ENCODE data around the gene KCNAB3.

Gene KCNAB3

DNA sequence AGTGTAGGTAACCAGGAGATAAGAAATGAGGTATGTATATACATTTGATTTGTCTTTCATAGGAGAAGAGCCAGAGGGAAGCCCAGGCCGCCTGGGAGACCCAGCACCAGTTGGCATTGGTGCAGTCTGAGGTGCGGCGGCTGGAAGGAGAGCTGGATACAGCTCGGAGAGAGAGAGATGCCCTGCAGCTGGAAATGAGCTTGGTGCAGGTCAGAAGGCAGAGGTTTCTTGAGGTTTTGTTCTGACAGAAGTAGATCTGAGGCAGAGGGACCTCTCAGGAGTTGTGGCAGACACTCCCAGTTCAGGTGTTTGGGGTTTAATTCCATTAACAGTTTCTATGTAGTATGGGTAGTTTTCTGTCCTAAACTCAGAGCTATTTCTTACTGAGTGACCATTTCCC lies 10.4 kb upstream of the KCNAB3 start:
- DNase-seq: no peak

GRCh38 chr17:7935859-7936258 lies 6.2 kb upstream of the KCNAB3 start:
- DNase-seq: no peak

GRCh38 chr17:7932949-7933348 lies 3.3 kb upstream of the KCNAB3 start:
- DNase-seq: no peak

DNA sequence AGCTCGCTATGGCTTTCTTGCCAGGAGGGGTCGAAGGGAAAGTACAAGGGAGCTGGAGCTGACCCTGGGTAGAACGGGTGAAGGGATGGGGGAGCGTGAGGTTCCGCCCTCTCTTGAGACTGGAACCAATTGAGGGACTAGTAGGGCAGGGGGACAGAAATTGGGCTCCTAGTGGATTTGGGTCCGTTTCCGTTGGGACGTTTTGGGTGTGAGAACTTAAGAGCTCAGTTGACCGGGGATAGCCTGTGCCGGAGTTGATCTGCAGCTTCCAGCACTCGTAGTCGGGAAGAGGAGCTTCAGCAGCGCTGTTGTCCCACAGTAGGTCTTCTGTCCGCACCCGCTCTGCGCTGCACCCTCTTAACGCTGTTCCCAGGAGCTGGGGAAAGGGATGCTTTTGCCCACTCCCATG lies 2.8 kb upstream of the KCNAB3 start:
- no peak for DNase-seq

DNA sequence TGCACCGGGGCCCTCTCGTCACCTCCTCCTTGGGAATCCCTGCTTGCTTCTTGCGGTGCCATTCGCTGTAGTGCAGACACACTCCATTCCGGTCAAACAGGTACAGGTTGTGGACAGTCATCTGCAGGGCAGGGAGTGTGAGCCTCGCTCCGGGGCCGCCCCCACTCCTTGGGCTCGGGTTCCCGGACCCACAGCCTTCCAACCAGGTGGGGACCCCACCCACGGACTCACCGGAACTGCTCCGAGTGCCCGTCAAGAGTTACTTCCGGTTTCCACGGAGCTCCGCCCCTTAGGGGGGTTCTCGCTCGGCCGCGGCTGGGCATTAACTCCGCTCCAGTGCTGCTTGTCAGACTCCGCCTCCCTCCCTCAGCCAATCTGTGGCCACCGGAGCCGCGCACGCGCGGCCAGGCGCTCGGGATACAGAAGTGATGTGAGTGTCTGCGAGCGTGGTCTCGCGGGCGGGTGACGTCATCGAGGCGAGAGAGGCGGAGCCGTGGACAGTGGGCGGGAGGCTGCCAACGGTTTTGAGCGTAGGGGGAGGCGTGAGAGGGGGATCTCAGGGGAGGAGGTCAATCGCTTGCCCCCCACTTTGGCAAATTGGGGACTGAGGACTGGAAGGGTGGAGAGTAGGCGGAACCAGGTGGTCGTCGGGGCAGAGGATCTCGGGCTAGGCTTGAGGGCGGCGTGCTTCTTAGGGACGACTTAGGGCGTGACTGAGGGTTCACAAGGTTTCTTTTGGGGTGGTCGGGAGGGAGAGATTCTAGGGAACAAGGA lies 2.2 kb upstream of the KCNAB3 start, which contains the start of the genes CNTROB and TRAPPC1:
Gene CNTROB (plus strand): TSS at position 498 of the 774 bp plus-strand sequence. CDS start 874 bp downstream, outside the sequence.
Gene TRAPPC1 (minus strand): TSS at position 238 of the 774 bp plus-strand sequence. CDS start 117 bp downstream, at position 121.
- DNase-seq: peak; percentile 79

GRCh38 chr17:7930841-7931631 lies 1.4 kb upstream of the KCNAB3 start:
- DNase-seq: no peak

DNA sequence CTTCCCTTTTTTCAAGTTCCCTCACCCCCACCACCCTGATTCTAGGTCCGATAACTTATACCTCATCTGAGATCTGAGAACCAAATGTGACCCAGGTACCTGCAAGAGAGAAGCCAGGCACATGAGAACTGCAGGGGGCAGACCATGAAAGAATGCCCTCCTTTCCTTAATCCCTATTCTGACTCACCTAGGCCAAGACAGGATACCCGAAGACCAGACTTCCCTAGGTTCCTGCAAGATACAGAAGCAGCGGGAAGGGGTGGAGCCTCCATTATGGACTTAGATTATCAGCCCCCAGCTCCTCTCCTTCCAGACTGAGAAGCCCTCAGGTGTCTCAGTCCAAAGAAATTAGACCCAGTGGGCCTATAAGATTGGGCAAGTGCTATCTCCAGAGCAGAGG lies 2.1 kb downstream of the KCNAB3 start:
- no peak for DNase-seq

- DNase-seq: no peak
Observed at GRCh38 chr17:7922845-7923628, 6.6 kb downstream of the KCNAB3 start.

GRCh38 chr17:7922269-7922844 lies 7.3 kb downstream of the KCNAB3 start:
- no peak for DNase-seq

DNA sequence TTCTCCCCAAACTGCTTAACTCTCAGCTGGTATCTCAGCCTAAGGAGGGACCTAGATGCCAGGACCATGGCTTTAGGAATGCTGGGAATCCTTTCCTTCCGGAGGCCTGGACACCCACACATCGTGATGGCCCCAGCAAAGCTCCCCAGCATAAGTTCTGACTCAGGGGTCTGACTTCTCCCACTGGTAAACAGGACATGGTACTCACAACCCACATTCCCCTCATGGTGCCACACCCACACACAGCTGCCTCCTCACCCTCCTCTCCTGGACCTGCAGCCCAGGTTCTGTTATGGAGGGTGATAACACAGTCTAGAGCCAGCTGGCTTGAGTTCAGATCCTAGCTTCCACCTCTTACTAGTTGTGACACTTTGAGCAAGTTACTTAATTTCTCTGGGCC lies 12.8 kb downstream of the KCNAB3 start:
- DNase-seq: no peak

- DNase-seq: no peak
Observed at GRCh38 chr17:7916385-7916682, 13.3 kb downstream of the KCNAB3 start.

- DNase-seq: peak; percentile 67
Observed at GRCh38 chr17:7915611-7916384, 13.9 kb downstream of the KCNAB3 start, which contains the start of gene RNF227. RNF227 (minus strand) TSS chr17:7916289; CDS start chr17:7916195, 94 bp downstream.

GRCh38 chr17:7915179-7915610 lies 14.5 kb downstream of the KCNAB3 start:
- no peak for DNase-seq

- DNase-seq: no peak
Observed at GRCh38 chr17:7912927-7913524, 16.6 kb downstream of the KCNAB3 start.

DNA sequence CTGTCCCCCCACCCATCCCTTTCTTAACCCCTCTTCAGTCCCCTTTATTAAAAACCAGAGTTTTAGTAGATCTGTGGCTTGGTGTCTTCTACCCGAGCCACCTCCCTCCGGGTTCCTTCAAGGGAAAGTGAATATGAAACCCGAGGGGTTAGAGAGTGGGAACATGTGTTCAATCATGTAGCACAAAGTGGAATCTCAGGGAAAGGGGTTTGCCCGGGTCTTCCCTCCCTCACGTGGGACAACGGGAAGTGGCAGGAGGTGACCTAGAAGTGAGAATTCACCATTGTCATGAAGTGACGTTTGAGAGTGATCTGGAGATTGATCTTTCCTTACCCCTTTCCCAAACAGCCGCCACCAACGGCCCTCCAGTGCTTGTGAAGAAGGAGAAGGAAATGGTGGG lies 18.5 kb downstream of the KCNAB3 start:
- DNase-seq: no peak

DNA sequence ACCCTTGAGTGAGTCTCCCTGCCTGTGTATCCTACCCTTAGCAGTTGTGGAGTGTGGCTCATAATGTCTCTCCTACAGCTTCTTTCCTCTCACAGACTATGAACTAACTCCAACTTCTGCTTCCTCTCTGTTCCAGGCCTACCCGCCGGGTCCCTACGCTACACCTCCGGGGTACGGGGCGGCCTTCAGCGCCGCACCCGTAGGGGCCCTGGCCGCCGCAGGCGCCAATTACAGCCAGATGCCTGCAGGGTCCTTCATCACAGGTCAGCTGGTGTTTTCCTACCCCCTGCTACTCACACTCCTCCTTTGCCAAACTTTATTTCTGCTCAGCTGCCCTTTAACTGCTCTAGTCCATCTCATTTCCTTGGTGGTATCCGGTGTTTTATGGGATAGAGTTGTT lies 18.9 kb downstream of the KCNAB3 start:
- DNase-seq: no peak

DNA sequence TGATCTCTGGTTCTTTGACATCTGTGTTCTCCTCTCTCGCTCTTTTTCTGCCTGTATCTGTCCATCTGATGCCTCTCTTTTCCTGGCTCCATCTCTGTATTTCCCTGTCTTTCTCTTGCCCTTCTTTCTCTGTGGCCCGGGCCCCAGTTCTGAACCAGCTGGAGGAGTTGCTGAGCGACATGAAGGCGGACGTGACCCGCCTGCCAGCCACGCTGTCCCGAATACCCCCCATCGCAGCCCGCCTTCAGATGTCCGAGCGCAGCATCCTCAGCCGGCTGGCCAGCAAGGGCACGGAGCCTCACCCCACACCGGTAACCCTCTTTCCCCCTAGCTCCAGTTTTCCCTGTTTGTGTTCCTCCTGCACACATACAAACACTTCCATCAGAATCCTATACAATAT lies 19.4 kb downstream of the KCNAB3 start:
- DNase-seq: no peak

DNA sequence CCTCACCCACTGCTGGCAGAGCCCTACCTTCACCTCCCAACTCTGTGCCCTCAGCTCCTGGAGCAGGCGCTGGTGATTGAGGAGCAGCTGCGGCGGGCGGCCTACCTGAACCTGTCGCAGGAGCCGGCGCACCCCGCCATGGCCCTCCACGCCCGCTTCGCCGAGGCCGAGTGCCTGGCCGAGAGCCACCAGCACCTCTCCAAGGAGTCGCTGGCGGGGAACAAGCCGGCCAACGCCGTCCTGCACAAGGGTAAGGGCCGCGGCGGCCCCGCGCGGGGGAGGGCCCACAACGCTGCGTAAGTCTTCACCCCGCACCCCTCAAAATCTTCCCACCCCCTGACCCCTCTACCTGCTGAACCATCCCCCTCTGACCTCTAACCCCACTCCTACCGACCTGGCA lies 20.6 kb downstream of the KCNAB3 start:
- no peak for DNase-seq

DNA sequence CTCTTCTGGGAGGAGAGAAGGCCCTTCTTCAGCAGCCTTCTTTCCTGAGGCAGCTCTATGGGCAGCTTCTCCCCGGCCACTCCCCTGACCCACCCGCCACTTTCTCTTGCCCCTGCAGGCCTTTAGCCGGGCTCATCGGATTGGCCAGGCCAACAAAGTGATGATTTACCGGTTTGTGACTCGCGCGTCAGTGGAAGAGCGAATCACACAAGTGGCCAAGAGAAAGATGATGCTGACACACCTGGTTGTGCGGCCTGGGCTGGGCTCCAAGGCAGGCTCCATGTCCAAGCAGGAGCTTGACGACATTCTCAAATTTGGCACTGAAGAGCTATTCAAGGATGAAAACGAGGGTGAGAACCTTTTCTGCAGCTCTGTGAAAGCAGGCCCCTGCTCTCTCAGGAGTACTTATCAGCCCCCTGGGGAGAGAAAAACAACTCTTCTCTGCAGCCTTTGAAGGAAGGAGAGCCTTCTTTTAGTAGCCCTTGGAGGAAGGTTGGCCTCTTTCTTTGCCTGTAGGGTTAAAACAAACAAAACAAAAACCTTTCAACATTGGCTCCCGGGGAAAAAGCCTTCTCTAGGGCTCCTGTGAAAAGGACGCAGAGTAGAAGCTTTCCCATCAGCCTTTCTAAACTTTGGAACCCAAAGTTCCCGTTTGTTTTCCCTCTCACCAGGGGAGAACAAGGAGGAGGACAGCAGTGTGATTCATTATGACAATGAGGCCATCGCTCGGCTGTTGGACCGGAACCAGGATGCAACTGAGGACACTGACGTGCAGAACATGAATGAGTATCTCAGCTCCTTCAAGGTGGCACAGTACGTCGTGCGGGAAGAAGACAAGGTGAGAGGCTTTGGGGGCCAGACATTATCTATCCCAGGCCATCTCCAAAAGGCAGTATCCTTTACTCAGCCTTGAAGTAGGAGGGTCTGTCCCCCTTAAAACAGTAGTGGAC lies 26.2 kb downstream of the KCNAB3 start:
- DNase-seq: no peak

DNA sequence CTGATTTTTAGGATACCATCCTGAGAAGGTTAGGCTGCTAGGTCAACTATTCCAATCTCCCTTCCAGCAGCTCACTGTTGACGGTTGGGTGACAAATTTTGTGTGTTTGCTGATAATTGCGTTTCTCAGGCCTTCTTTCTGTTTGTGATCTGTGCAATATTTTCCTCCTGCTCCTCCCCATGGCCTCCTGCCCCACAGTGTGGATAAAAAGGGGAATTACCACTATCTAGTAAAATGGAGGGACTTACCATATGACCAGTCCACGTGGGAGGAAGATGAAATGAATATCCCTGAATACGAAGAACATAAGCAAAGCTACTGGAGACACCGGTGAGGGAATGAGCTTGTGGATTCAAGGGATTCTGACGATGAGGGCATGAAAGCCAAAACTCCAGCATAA lies 31.9 kb downstream of the KCNAB3 start:
- DNase-seq: no peak
